Measurements from ENCODE around the gene XRCC3. TPM values are rescaled to one million over a fixed set of nuclear protein-coding genes. Genes with fewer than 3 reads are reported as not detected.

The XRCC3 gene
- total RNA-seq, 1 donor from 2014 or later = 5.2 TPM

- peaks cover 19% of the 10 kb centered on the region for H3K36me3 ChIP-seq (ENCODE audit: insufficient read depth, low read length)
- H3K27ac Mint-ChIP-seq (ENCODE audit: unreplicated experiment) = no peak overlapping the region
Observed at GRCh38 chr14:103697603-103698379, 17.5 kb downstream of the XRCC3 start.

GRCh38 chr14:103697206-103697602 lies 18.0 kb downstream of the XRCC3 start:
- TF ChIP-seq EZH2 (IDR thresholded peaks at IDR 0.05; ENCODE audit: insufficient read depth, low read length) = no peak
- TF ChIP-seq, protein P1, sequence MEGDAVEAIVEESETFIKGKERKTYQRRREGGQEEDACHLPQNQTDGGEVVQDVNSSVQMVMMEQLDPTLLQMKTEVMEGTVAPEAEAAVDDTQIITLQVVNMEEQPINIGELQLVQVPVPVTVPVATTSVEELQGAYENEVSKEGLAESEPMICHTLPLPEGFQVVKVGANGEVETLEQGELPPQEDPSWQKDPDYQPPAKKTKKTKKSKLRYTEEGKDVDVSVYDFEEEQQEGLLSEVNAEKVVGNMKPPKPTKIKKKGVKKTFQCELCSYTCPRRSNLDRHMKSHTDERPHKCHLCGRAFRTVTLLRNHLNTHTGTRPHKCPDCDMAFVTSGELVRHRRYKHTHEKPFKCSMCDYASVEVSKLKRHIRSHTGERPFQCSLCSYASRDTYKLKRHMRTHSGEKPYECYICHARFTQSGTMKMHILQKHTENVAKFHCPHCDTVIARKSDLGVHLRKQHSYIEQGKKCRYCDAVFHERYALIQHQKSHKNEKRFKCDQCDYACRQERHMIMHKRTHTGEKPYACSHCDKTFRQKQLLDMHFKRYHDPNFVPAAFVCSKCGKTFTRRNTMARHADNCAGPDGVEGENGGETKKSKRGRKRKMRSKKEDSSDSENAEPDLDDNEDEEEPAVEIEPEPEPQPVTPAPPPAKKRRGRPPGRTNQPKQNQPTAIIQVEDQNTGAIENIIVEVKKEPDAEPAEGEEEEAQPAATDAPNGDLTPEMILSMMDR (IDR thresholded peaks at IDR 0.05; ENCODE audit: insufficient read depth, low read depth, low read length) = no peak
- Mint-ChIP-seq H3K36me3 (ENCODE audit: low read depth, unreplicated experiment) (no peaks in the 10 kb centered on the region), H3K9me3 (ENCODE audit: unreplicated experiment) (no peaks in the 10 kb centered on the region), H3K4me3 (ENCODE audit: unreplicated experiment) (no peak overlapping the region), H3K4me1 (ENCODE audit: low read depth, unreplicated experiment) (peaks cover 14% of the 10 kb centered on the region), H3K27ac (ENCODE audit: unreplicated experiment) (peak overlapping the region; percentile 62), H3K27me3 (ENCODE audit: low read depth, unreplicated experiment) (no peaks in the 10 kb centered on the region)
- H3K4me2 ChIP-seq (ENCODE audit: low read length) = peak overlapping the region; percentile 16
- FAIRE-seq (no peak), DNase-seq (ENCODE audit: low read depth) (no peak)
- no peak overlapping the region for H2AFZ ChIP-seq (ENCODE audit: low read depth, low read length)
- H3K4me1 ChIP-seq (ENCODE audit: insufficient read depth, low read length) = peaks cover 17% of the 10 kb centered on the region
- H3K9ac ChIP-seq (ENCODE audit: low read length) = no peak overlapping the region
- no peaks in the 10 kb centered on the region for H3K9me3 ChIP-seq (ENCODE audit: insufficient read depth, low read depth, low read length)
- peaks cover 76% of the 10 kb centered on the region for H4K20me1 ChIP-seq (ENCODE audit: insufficient read depth, low read length)
- peaks cover 72% of the 10 kb centered on the region for H3K79me2 ChIP-seq (ENCODE audit: insufficient read depth, low read length)
- no peaks in the 10 kb centered on the region for H3K27me3 ChIP-seq (ENCODE audit: insufficient read depth, low read length)
- H3K4me3 ChIP-seq (ENCODE audit: insufficient read depth, low read depth, low read length) = no peak overlapping the region
- H3K27ac ChIP-seq (ENCODE audit: low read depth, low read length) = no peak overlapping the region
- H3K36me3 ChIP-seq (ENCODE audit: insufficient read depth, low read length) = peaks cover 23% of the 10 kb centered on the region

More at GRCh38 chr14:103697603-103698379, 17.5 kb downstream of the XRCC3 start:
- Histone ChIP-seq H3K27ac (ENCODE audit: low read depth, low read length) (no peak overlapping the region), H3K4me2 (ENCODE audit: low read length) (no peak overlapping the region), H2AFZ (ENCODE audit: low read depth, low read length) (no peak overlapping the region), H3K27me3 (ENCODE audit: insufficient read depth, low read length) (no peaks in the 10 kb centered on the region), H4K20me1 (ENCODE audit: insufficient read depth, low read length) (peaks cover 76% of the 10 kb centered on the region), H3K9ac (ENCODE audit: low read length) (no peak overlapping the region), H3K4me3 (ENCODE audit: insufficient read depth, low read depth, low read length) (no peak overlapping the region), H3K9me3 (ENCODE audit: insufficient read depth, low read depth, low read length) (no peaks in the 10 kb centered on the region), H3K4me1 (ENCODE audit: insufficient read depth, low read length) (peaks cover 17% of the 10 kb centered on the region), H3K79me2 (ENCODE audit: insufficient read depth, low read length) (peaks cover 68% of the 10 kb centered on the region)
- Mint-ChIP-seq H3K4me3 (ENCODE audit: unreplicated experiment) (no peak overlapping the region), H3K9me3 (ENCODE audit: unreplicated experiment) (no peaks in the 10 kb centered on the region), H3K4me1 (ENCODE audit: low read depth, unreplicated experiment) (peaks cover 14% of the 10 kb centered on the region), H3K36me3 (ENCODE audit: low read depth, unreplicated experiment) (peaks cover 3% of the 10 kb centered on the region), H3K27me3 (ENCODE audit: low read depth, unreplicated experiment) (no peaks in the 10 kb centered on the region)
- FAIRE-seq = no peak
- no peak for DNase-seq (ENCODE audit: low read depth)
- no peak for TF ChIP-seq EZH2 (IDR thresholded peaks at IDR 0.05; ENCODE audit: insufficient read depth, low read length)
- TF ChIP-seq, protein P1 (IDR thresholded peaks at IDR 0.05; ENCODE audit: insufficient read depth, low read depth, low read length) = no peak
